CD4-positive, alpha-beta T cell treated with Interleukin-21 for 1 hour (primary cell): ENCODE results near the gene SPECC1L.
"Not testable (repeated sequence)": the region's sequence is repeated elsewhere in the genome, so short reads cannot be mapped to it uniquely, and the experiment has no call there.

ENCODE experiments used
- DNase-seq: peaks from one replicate; pipeline ENCODE4 v3.0.0-alpha.2; 2020

Gene SPECC1L

DNA sequence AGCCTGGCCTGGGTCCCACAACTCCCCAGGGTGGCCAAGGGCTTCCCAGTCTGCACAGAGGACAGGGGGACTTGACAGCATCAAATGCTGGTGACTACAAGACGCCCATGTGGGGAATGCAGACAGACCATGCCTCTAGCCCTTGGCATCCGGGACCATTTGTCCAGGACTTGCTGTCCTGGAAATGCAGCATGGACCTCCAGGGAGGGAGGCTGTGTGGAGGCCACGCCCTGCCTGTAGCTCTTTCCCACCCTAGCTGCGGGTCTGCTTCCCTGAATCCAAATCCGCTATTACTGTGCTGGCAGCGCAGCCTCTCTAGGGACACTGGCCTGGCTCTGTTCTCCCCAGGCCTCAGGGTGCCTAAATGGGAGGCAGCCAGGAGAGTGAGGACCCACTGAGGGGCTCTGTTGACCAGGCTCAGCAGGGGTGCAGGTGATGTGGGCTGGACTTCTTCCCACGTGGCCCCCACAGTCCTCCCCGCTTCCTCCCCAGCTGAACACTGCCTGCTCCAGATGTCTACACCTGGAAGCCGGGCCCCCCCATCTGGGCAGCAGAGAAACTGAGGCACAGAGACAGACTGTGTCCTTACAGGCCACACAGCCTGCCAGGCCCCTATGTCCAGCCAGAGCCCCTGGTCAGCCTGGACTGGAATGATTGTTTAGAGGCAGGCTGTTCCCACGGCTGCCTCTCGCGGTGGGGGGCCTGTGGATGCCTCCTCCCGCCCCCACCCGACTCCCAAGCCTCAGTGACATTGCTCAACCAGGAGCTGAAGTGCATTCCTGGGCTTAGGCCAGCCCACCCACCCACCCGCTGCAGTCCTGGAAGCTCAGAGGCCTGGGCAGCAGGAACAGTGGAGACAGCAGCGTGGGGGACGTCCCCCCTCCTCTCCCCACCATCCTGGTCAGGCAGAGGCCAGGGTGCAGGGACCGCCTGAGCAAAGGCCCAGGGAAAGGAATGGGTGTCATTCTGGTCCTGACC lies 24.8 kb upstream of the SPECC1L start:
- not testable (repeated sequence) for DNase-seq

DNA sequence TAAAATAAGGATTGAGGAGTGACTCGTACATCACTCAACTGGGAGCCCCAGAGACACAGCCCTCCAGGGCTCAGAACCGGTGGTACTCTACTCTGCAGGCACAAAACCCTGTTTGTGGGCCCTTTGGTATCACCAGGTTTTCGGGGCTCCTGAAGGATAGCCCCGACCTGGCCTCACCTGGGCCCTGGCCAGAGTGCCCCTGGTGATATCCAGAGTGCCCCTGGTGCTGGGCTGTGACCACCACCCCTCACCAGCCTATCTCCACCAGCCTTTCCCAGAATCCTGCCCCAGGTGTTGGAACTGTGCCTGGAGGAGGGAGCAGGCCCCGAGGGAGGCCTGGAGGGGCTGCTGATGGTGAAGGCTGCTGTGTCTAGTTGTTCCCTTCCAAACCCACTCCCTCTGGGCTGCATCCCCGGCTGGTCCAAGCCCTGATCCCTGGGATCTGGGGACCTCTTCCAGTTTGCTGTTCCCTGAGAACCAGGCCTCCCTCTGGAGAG lies 23.6 kb upstream of the SPECC1L start:
- no peak for DNase-seq

DNA sequence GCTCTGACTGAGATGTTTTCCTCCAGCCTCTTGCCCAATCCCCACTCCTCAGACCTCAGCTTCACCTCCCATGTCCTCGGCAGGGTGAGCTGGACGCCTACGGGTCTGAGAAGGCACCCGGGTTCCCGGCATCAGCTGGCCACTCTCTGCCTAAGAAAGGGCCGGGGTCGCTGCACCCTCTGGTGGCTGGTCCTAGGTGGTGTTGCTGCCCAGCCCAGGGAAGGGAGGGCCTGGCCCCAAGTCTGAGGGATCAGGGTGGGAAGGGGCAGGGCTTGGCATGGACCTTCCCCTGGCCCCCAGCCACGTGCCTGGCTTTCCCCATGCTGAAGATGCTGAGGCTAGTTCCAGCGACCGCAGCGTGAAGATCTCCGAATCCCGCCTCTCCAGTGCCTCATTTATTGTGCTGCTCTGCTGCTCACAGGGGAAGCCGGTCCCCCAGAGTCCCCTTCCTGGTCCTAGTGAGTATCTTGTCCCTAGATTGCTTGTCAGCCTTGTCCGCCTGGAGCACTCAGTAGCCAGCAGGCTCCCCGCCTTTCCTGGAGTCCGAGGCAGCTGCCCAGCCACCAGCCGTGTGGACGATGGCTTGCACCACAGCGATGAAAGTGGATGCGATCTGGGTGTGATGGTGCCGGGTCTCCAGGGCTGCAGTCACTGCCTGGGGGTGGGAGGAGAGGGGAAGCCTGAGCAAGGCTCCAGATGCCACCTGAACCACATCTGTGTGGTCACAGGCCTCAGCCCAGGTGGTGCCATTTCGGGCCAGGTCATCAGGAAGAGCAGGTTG lies 22.9 kb upstream of the SPECC1L start:
- peak; percentile 32 for DNase-seq

DNA sequence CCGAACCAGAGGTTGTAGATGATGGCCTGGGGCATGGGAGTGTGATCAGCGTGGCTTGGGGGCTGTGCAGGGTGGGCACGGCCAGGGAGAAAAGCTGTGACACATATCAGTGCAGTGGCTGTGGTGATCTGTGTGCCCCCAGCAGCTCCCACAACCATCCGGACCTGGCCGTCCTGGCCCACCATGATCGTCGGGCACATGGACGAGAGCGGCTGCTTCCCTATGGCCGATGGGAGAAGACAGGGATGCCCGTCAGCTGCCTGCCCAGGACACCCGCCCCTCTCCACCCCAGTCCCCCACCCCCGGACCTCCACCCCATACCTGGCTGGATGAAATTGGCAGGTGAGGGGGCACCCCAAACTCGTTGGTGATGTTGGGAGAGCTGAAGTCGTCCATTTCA lies 22.0 kb upstream of the SPECC1L start:
- not testable (repeated sequence) for DNase-seq

DNA sequence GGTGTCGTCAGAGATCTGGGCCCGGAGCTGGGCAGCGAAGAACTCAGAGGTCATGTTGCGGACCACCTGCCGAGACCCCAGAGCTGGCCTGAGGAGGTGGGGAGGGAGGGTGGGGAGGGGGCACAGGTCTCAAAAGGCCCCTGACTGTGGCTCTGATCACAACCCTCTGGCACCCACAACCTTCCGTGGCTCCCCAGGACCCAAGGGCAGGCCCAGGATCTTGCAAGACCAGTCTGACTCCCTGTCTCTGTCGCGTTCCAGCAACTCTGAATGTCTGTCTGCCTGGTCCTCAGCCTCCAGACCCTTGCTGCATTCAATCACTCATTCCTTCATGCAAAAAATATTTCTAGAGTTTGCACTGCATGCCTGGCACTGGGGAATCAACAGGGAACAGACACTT lies 21.2 kb upstream of the SPECC1L start:
- DNase-seq: not testable (repeated sequence)

DNA sequence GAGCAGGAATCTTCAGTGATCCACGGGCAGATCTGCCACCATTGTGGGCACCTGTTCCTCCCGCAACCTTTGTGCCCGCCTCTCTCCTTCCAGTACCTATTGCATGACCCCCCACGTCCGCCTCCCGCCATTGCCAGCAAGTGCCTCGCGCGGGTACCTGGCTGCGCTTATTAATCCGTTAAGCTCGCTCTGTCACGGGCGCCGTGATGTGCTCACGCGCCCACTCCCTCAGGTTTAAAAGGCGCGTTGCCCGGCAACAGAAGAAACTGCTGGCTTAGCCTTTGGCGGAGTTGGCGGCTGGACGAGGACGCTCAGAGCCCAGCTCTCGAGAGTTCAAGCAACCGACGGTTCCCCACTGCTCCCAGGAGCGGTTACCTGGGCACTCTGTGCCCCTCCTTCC lies 19.3 kb upstream of the SPECC1L start:
- not testable (repeated sequence) for DNase-seq

DNA sequence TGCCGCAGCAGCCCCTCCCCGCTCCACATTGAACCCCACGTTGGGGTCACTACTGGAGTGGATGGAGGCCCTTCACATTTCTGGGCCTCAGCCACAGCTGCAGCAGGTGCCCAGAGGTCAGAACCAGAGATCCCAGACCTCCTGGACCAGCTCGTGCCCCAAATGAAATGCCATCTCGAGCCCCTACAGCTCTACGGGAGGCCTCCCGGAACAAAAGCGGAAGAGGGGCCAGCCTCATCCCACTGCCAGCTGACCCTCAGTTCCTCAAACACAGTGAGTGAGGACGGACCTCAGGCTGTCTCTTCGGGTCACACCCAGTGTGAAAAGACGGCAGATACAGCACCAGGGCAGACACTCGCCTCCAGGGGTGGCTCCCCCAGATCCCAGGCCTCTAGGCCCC lies 17.5 kb upstream of the SPECC1L start:
- not testable (repeated sequence) for DNase-seq

DNA sequence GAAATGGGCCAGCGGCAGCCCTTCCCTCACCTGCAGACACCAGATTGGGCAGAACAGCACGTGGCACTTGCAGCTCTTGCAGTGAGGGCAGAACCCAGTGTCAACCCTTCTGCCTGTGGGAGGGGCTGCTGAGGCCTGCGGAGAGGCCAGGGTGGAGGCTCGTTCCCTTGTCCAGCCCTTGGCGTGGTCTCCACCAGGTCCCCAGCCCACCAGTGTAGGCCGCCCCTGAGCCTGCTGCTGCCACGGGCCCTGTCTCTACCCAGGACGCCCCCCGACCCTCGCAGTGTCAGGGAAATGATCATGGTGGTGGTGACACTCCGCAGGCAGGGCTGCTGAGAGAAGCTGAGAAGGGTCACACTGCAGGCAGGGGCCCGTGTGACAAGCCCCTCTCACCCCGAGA lies 14.5 kb upstream of the SPECC1L start:
- DNase-seq: not testable (repeated sequence)

DNA sequence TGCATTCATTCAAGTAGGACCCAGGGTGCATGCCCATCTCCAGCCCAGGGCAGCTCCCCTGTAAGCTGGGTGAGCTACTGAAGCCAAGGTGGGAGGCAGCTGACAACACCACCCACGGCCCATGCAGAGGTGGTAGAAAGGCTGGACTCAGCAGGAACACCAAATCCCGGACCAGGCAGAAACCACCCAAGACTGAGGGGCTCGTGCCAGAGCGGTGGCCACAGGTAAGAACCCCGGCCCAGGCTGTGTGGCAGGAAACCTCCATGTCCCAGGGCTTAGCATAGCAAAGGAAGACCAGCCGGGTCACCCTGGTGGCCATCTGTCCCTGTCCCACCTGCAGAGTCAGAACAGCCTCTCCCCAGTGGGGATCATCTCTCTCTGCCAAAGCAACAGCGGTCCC lies 13.9 kb upstream of the SPECC1L start:
- not testable (repeated sequence) for DNase-seq

DNA sequence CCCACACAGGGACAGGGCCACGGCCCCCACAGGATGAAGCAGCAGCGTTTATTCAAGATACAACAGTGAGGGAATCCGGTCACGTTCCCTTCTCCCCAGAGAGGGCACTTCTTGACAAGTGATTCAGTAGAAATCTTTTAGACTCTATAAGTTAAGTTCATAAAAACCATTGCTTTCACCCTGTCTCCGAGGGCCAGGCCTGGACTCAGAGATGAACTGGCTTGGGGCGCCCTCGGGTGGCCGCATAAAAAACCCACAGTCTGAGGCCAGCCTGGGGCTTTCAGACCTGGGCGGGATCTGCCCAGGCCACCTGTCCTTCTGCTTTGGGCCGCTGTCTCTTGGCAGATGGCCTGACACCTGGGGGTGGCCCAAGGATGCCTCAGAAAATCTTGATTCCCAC lies 11.2 kb upstream of the SPECC1L start:
- DNase-seq: peak; percentile 67

DNA sequence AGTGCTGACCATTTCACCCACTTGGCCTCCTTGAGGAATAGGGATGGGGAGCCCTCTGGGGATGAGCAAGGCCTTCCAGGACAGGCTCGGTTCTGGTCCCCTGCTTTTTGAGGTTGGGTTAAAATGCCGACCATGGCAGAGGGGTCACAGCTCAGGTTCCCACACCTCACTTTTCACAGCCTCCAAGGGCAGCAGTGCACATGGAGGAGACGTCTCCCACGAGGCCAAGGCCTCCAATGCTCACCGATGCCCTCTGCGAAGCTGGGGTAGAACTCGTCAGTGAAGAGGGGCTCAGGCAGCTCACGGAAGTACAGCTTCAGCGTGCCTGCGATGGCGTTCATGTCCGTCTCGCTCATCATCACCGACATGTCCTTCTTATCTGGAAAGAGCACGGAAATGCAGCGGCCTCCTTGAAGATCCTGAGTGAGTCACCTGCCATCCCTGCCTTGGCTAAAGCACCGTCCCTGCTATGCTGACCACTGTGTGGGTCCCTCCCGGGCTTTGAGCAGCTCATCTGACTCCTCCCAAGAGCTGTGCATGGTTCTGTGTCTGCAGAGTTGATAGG lies 8.4 kb upstream of the SPECC1L start:
- DNase-seq: not testable (repeated sequence)

DNA sequence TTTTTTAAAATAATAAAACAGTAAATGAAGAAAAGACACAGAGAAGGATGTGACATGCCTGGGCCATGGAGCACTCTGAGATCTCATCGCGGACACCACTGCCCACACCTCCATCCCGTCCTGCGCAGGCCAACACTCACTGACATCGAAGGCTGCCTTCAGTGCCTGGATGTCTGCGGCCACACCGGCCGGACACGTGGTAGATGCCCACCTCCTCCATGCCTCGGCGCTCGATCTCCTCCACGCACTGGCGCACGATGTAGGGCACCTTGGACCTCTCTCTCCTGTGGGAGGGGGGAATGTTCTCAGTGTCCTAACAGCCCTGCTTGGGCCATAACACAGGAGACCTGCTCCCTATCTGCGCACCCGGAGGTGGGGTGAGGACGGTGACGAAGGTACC lies 7.2 kb upstream of the SPECC1L start:
- DNase-seq: not testable (repeated sequence)

DNA sequence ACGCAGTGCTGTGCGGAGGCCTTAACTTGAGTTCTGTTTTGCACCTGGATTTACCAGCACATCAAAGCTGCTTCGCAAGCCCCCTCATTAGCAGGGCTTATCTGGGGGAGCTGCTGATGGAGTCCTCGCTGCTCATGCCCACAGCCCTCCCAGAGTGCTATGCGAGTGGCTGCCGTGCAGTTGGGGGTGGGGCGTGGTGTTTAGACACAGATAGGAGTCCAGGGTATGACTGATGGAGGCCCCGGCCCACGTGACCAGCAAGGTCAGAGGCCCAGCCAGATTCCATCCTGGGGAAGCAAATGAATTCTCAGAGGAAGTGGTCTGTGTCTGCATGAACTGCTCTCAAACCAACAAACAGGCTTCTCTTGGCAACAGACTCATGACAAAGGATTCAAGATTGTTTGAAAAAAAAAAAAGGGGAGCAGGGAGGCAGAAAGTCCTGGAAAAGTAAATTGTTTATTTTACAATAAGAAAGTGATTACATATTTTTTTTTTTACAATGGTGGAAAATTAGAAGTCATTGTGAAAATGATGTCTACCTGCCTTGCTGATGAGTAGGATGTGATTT lies 6.2 kb upstream of the SPECC1L start:
- DNase-seq: not testable (repeated sequence)

DNA sequence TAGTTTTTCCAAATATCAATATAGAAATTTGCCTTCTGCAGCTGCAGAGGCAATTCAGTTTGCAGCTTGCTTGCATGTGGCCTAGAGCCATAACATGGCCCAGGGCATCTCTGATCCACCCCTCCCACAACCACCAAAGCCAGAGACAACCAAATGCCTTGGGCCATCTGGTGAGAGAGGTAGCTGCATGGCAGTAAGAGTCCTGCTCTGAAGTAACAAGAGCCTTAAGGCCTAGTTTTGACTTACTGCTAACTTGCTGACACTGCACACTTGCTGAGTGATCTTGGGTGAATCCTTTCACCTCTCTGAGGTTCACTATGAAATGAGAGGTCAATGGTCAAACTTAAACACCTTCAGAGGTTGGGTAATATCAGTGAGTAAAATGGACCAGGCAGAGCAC lies 4.9 kb upstream of the SPECC1L start:
- no peak for DNase-seq

DNA sequence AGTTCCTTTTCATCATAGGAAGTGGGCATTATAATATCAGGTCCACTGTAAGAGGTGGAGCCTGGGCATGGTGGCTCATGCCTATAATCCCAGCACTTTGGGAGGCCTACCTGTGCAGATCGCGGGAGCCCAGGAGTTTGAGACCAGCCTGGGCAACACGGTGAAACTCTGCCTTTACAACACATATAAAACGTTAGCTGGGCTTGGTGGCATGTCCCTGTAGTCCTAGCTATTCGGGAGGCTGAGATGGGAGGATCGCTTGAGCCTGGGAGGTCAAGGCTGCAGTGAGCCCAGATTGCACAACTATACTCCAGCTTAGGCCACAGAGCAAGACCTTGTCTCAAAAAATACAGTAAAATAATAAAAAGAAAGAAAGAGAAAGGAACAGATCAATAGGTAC lies 4.1 kb upstream of the SPECC1L start:
- not testable (repeated sequence) for DNase-seq

DNA sequence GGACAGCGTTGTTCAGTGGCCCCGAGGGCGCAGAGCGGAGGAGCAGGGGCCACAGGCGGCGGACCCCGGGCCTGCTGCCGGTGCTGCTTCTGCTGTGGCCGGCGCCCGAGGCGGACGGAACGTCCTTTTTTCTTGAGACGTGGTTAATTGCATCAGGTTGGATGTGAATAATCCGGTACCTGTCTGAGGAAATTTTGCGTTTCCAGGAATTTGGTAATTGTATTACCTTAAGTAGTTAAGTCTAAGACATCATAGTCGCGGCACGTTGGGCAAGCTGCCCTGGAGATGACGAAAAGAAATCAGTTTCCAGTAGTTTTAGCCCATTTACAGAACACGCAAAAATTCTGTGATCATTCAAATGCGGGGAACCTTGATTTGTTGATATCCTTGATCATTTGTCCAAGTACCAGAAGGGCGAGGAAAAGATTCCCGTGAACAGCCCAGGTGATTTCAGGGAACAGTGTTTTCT lies 789 bp downstream of the SPECC1L start:
- no peak for DNase-seq

DNA sequence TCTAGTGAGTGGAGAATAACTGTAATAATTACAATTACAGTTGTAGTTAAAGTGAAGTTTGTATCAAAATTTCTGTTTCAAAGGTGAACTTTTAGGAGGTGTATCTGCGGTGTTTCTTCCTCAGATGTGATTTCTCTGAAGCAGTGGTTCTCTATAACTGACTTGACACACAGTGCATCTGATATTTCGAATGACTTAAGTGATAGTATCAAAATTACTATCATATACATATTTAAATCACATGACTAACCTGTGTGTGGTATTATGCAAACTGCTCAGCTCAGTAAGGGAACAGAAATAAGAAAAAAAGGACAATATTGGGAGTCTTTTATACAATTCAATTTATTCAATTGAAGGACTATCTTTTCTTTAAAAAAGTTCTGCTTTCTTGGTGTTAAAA lies 2.4 kb downstream of the SPECC1L start:
- not testable (repeated sequence) for DNase-seq

DNA sequence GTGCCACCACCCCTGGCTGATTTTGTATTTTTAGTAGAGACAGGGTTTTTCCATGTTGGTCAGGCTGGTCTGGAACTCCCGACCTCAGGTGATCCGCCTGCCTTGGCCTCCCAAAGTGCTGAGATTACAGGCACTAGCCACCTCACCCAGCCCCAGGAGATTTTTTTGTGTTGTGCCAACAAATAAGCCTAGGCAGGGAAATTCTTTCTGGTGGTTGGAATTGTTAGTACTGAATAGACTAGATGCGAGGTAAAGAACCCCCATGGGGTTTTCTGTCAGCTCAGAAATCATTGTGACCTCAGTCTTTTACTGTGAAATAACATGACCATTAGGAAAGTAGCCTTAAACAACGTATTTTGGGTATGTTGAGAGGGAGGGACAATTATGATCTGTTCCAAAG lies 3.3 kb downstream of the SPECC1L start:
- DNase-seq: not testable (repeated sequence)

DNA sequence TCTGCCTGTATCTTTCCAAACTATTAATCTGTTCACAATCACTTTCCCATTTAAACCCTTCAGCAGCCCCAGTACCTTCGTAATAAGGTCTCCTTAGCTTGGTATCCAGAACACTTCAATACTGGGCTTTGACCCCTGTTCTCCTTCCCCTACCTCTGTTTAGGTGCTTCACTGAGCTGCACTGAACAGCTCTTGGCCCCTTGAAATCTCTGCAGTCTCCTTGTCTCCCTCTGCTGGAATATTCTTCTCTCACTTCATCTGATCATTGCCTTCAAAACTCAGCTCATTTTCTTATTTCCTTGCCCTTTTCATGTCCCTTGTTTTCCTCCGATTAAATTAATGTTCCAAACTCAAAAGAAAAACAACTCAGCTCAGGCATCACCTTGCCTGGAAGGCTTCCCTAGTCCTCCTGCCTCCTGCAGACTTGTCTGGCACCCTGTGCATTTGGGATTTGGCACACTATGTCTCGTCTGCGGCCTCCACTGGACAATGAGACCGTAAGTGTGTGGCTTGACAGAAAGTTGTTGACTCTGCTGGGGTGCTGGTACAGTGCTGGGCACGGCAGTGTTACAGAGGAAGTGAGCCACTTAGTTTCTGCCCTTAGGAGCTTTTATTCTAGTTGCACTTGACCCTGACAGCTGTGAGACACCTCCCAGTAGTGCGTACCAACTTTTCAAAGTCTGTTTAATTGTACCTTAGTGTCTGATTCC lies 4.2 kb downstream of the SPECC1L start:
- not testable (repeated sequence) for DNase-seq

DNA sequence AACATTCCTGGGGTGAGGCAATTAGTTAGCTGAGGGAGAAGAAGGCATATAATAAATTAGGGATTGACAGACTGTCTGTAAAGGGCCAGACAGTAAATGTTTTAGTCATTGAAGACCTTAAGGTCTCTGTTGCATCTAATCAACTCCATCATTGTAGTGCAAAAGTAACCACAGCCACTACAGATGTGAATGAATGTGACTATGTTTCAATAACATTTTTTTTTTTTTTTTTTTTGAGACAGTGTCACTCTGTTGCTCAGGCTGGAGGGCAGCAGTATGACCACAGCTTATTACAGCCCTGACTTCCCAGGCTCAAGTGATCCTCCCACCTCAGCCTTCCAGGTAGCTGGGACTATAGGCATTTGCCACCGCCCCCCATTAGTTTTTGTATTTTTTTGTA lies 9.7 kb downstream of the SPECC1L start:
- DNase-seq: not testable (repeated sequence)

DNA sequence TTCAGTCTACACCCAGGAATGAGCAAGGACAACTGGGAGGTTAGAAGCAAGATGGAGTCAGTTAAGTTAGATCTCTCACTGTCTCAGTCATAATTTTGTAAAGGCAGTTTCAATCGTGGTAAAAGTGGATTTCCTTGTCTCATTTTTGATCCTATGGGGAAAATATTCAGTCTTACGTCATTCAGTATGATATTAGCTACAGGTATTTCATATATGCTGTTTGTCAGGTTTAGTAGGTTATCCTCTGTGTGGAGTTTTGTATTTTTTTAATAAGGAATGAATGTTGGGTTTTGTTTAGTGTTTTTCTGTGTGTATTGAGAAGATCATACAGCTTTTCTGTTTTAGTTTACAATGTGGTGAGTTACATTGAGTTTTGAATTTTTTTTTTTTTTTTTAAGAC lies 11.8 kb downstream of the SPECC1L start:
- no peak for DNase-seq

DNA sequence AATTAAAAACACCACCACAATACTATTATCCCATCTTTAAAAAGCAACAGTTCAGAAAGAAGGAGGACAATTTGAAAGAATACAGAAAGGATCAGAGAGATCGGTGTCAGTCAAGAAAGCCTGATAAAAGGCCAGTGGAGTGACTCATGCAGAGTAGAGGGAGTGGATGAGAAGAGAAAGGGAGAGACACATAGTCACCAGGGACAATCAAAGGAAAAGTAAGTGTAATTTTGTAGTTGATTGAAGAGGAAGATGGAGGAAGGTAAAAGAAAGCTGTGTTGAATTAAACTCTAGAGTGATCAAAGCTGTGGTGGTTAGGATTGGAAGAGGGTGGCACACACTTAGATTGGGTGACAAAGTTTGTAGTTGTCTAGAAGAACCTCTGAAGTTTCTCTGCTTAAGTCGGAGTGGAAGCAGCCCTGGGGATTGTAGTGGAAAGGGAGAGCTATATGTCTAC lies 14.1 kb downstream of the SPECC1L start:
- DNase-seq: no peak
